WTC11 (cell line): ENCODE measurements around the gene PER1. TPM values are rescaled to one million over a fixed set of nuclear protein-coding genes. Genes with fewer than 3 reads are reported as not detected.

Experiments
- ATAC-seq: fragments of 200-7000 bp; cut with Tn5 transposase; 2 replicates; pipeline ENCODE4 v1.10.0; 2021; ENCODE audit warnings: mild to moderate bottlenecking, moderate library complexity
- CTCF ChIA-PET: fragments of 300-600 bp; sonication (Branson Sonifier 250); formaldehyde crosslinking; loops from one replicate; lab custom pipeline; 2021; ENCODE audit warnings: antibody characterized with exemption; lab: Charles Lee
- POLR2A ChIA-PET: fragments of 350-600 bp; sonication (Branson Sonifier 250); formaldehyde crosslinking; loops from one replicate; lab custom pipeline; 2021; ENCODE audit warnings: antibody characterized with exemption; lab: Charles Lee
- DNase-seq: peaks from one replicate; pipeline ENCODE4 v3.0.0; 2021; ENCODE audit warnings: low spot score
- H3K27ac Mint-ChIP-seq: 2 replicates; pipeline ENCODE4 v1.8.0; 2021; ENCODE audit warnings: mixed read lengths
- H3K27me3 Mint-ChIP-seq: 2 replicates; pipeline ENCODE4 v1.8.0; 2021; ENCODE audit warnings: low read depth, mild to moderate bottlenecking, moderate library complexity, mixed read lengths
- H3K36me3 Mint-ChIP-seq: 2 replicates; pipeline ENCODE4 v1.8.0; 2021; ENCODE audit warnings: mixed read lengths
- H3K4me1 Mint-ChIP-seq: 2 replicates; pipeline ENCODE4 v1.8.0; 2022; ENCODE audit warnings: mixed read lengths
- H3K4me3 Mint-ChIP-seq: 2 replicates; pipeline ENCODE4 v1.8.0; 2021; ENCODE audit warnings: mild to moderate bottlenecking, moderate library complexity, mixed read lengths
- H3K9me3 Mint-ChIP-seq: 2 replicates; pipeline ENCODE4 v1.8.0; 2021; ENCODE audit warnings: mixed read lengths
- AFF4 ChIP-seq: sonication (generic); formaldehyde crosslinking; IDR thresholded peaks from 2 replicates; pipeline ENCODE4 v1.8.1; 2023; ENCODE audit warnings: mild to moderate bottlenecking, missing genetic modification reagents, borderline replicate concordance
- CBFB ChIP-seq: sonication (generic); formaldehyde crosslinking; IDR thresholded peaks from 2 replicates; pipeline ENCODE4 v1.8.1; 2022; ENCODE audit warnings: mild to moderate bottlenecking, low read depth, missing genetic modification reagents
- CDX4 ChIP-seq: fragments of 250-450 bp; sonication (Bioruptor Pico); IDR thresholded peaks from 2 replicates; pipeline ENCODE4 v1.9.0; 2021; ENCODE audit warnings: moderate library complexity, mild to moderate bottlenecking, inconsistent platforms, borderline replicate concordance
- E2F4 ChIP-seq: sonication (generic); formaldehyde crosslinking; IDR thresholded peaks from 2 replicates; pipeline ENCODE4 v1.8.1; 2022; ENCODE audit warnings: low read depth, mild to moderate bottlenecking, moderate library complexity, missing genetic modification reagents, borderline replicate concordance
- FOXP1 ChIP-seq: sonication (generic); formaldehyde crosslinking; IDR thresholded peaks from 2 replicates; pipeline ENCODE4 v1.8.0; 2022; ENCODE audit warnings: missing genetic modification reagents, mild to moderate bottlenecking, moderate library complexity, borderline replicate concordance
- FOXP4 ChIP-seq: sonication (generic); formaldehyde crosslinking; IDR thresholded peaks from 2 replicates; pipeline ENCODE4 v1.8.0; 2022; ENCODE audit warnings: mild to moderate bottlenecking, missing genetic modification reagents
- HMGA2 ChIP-seq: fragments of 250-450 bp; sonication (Bioruptor Pico); IDR thresholded peaks from 2 replicates; pipeline ENCODE4 v1.4.0; 2021; ENCODE audit warnings: mild to moderate bottlenecking, moderate library complexity
- HMGXB4 ChIP-seq: sonication (generic); formaldehyde crosslinking; IDR thresholded peaks from 2 replicates; pipeline ENCODE4 v1.8.1; 2023; ENCODE audit warnings: mild to moderate bottlenecking, moderate library complexity, missing genetic modification reagents
- IRF2 ChIP-seq: sonication (generic); formaldehyde crosslinking; IDR thresholded peaks from 2 replicates; pipeline ENCODE4 v1.8.0; 2022; ENCODE audit warnings: low read depth, missing genetic modification reagents, borderline replicate concordance
- JUN ChIP-seq: sonication (generic); formaldehyde crosslinking; IDR thresholded peaks from 2 replicates; pipeline ENCODE4 v1.8.0; 2023; ENCODE audit warnings: mild to moderate bottlenecking, missing genetic modification reagents
- MYBL2 ChIP-seq: sonication (generic); formaldehyde crosslinking; IDR thresholded peaks from 2 replicates; pipeline ENCODE4 v1.8.1; 2023; ENCODE audit warnings: mild to moderate bottlenecking, moderate library complexity, missing genetic modification reagents
- ZNF232 ChIP-seq: sonication (generic); formaldehyde crosslinking; IDR thresholded peaks from 2 replicates; pipeline ENCODE4 v1.8.0; 2022; ENCODE audit warnings: mild to moderate bottlenecking, missing genetic modification reagents
- ZNF416 ChIP-seq: fragments of 250-450 bp; sonication (Bioruptor Pico); IDR thresholded peaks from 2 replicates; pipeline ENCODE4 v1.9.0; 2021; ENCODE audit warnings: mild to moderate bottlenecking, inconsistent platforms
- ZNF425 ChIP-seq: fragments of 250-450 bp; sonication (Bioruptor Pico); conservative IDR thresholded peaks from 2 replicates; pipeline ENCODE4 v1.9.0; 2021; ENCODE audit warnings: mild to moderate bottlenecking
- ZNF512 ChIP-seq: sonication (generic); formaldehyde crosslinking; IDR thresholded peaks from 2 replicates; pipeline ENCODE4 v1.8.1; 2022; ENCODE audit warnings: missing genetic modification reagents, borderline replicate concordance
- ZNF532 ChIP-seq: fragments of 250-450 bp; sonication (Bioruptor Pico); IDR thresholded peaks from 2 replicates; pipeline ENCODE4 v1.9.0; 2021; ENCODE audit warnings: mild to moderate bottlenecking, borderline replicate concordance
- total RNA-seq: library from RNA; stranded (reverse); gene quantifications from 3 replicates; pipeline ENCODE4 v1.2.3, GENCODE V29; 2021

Gene PER1
- total RNA-seq, 1 experiment from 2014 or later: 46.9 TPM

- Mint-ChIP-seq H3K4me1 (peaks cover 26% of the 10 kb centered on the region), H3K36me3 (peaks cover under 1% of the 10 kb centered on the region; the same call in 1 of the 2 replicates), H3K9me3 (no peaks in the 10 kb centered on the region), H3K27me3 (no peaks in the 10 kb centered on the region), H3K4me3 (no peak overlapping the region), H3K27ac (0 out of 2 replicates have a peak overlapping the region, but pooled peaks have one; percentile 22)
- DNase-seq (no peak), ATAC-seq (no peak)
- CTCF ChIA-PET: interaction anchor here (0.6 to 1.3 kb wide), 2 partner anchors 106 to 126 kb away, joined by 3 to 4 read pairs; no protein-coding TSS in a partner anchor
- POLR2A ChIA-PET: interaction anchor here (1.3 to 1.4 kb wide), 2 partner anchors 12 to 25 kb away, joined by 4 to 5 read pairs; no protein-coding TSS in a partner anchor
- TF ChIP-seq FOXP1 (CRISPR knock-in tag): no peak
- no peak for TF ChIP-seq IRF2 (CRISPR knock-in tag)
- no peak for TF ChIP-seq HMGXB4
- TF ChIP-seq JUN: no peak
- no peak for TF ChIP-seq AFF4 (CRISPR knock-in tag)
- TF ChIP-seq ZNF425 (CRISPR knock-in tag): no peak
- no peak for TF ChIP-seq MYBL2 (CRISPR knock-in tag)
- TF ChIP-seq FOXP4: no peak
- TF ChIP-seq ZNF532 (CRISPR knock-in tag): no peak
Measured at GRCh38 chr17:8166731-8167130, 14.5 kb upstream of the PER1 start.

GRCh38 chr17:8164815-8165131, 12.6 kb upstream of the PER1 start:
- no peaks in the 10 kb centered on the region for H3K27me3 Mint-ChIP-seq
- peak overlapping the region; percentile 88 for H3K27ac Mint-ChIP-seq
- ChIA-PET CTCF (interaction anchor here (1.2 to 1.5 kb wide), 2 partner anchors 8 to 91 kb away, joined by 6 to 10 read pairs; no protein-coding TSS in a partner anchor), POLR2A (interaction anchor here (1.0 to 2.1 kb wide), 4 partner anchors 8 to 45 kb away, joined by 3 to 39 read pairs (median 6); partner anchors contain the start of genes AURKB and PER1)
- no peaks in the 10 kb centered on the region for H3K9me3 Mint-ChIP-seq
- DNase-seq (no peak), ATAC-seq (no peak)
- H3K4me1 Mint-ChIP-seq: peaks cover 44% of the 10 kb centered on the region
- H3K36me3 Mint-ChIP-seq: peaks cover 8% of the 10 kb centered on the region
- no peak overlapping the region for H3K4me3 Mint-ChIP-seq
- no peak for TF ChIP-seq ZNF416 (CRISPR knock-in tag)
- TF ChIP-seq CDX4 (CRISPR knock-in tag): no peak
- no peak for TF ChIP-seq E2F4
- no peak for TF ChIP-seq CBFB (CRISPR knock-in tag)
- TF ChIP-seq ZNF232 (CRISPR knock-in tag): no peak
- TF ChIP-seq ZNF512 (CRISPR knock-in tag): no peak
- TF ChIP-seq HMGA2 (CRISPR knock-in tag): no peak
